ENCODE measurements around the gene FTH1. TPM values are rescaled to one million over a fixed set of nuclear protein-coding genes. Genes with fewer than 3 reads are reported as not detected.
A peak's percentile ranks its signal among the peaks of the same experiment; 100 is the strongest.

Gene FTH1
- total and polyA plus RNA-seq, 2 of the 4 experiments (the other 2 are of a cell fraction) = 344 to 2,516 TPM

GRCh38 chr11:61975638-61976419 lies 8.4 kb upstream of the FTH1 start:
- H3K4me3 ChIP-seq (ENCODE audit: insufficient read depth, low read depth, low read length) = no peak overlapping the region
- H2AFZ ChIP-seq (replicated peaks; ENCODE audit: low read length, poor library complexity) = no peak overlapping the region
- H3K23ac ChIP-seq (ENCODE audit: low read depth, low read length) = no peak overlapping the region
- H3K27me3 ChIP-seq (ENCODE audit: control insufficient read depth, insufficient read depth, low read length) = no peaks in the 10 kb centered on the region
- in situ Hi-C loops (cut with MboI; ENCODE audit: low sequenced_read_pairs) = no loop called here
- no peak overlapping the region for H2BK5ac ChIP-seq (ENCODE audit: low read depth, low read length, poor library complexity, severe bottlenecking)
- H3K27ac ChIP-seq (ENCODE audit: insufficient read depth, low read length) = no peak overlapping the region
- H3K14ac ChIP-seq (replicated peaks; ENCODE audit: low read depth, low read length) = no peak overlapping the region
- WGBS, 2 experiments (ENCODE audit: extremely low coverage in 2 of 2, insufficient read length in 1 of 2) = no CpG with 5 or more reads among the region's 15 CpGs
- no peak overlapping the region; the same call in 1 of the 2 replicates for H4K5ac ChIP-seq (ENCODE audit: low read depth, low read length)
- TF ChIP-seq POLR2A (IDR thresholded peaks at IDR 0.05; ENCODE audit: low read depth, low read length) = no peak
- TF ChIP-seq RFX5 (IDR thresholded peaks at IDR 0.05; ENCODE audit: low read depth, low read length) = no peak
- ChIA-PET CTCF (interaction anchor here (0.8 kb wide), 1 partner anchor 232 kb away, joined by 3 read pairs; no protein-coding TSS in a partner anchor), POLR2A (ENCODE audit: unreplicated experiment) (no interaction called here)
- H3K79me1 ChIP-seq (ENCODE audit: low read depth in 1 of 2, low read length in 2 of 2) = peaks cover 0 to 19% of the 10 kb centered on the region in 2 experiments; a peak in 2 of 4 replicates
- ATAC-seq (ENCODE audit: low read depth) (no peak), DNase-seq (no peak)
- peaks cover 29% of the 10 kb centered on the region for H3K4me1 ChIP-seq (ENCODE audit: control insufficient read depth, insufficient read depth, low read length)
- H3K9ac ChIP-seq (ENCODE audit: low read depth, low read length) = no peak overlapping the region
- dilution Hi-C loops (cut with HindIII; ENCODE audit: low sequenced_read_pairs, unreplicated experiment) = no loop called here
- intact Hi-C loops (cut with micrococcal nuclease) = no loop called here
- H2AK5ac ChIP-seq (ENCODE audit: low read depth, low read length) = peak overlapping the region; percentile 61; the same call in 1 of the 2 replicates
- H2AK9ac ChIP-seq (replicated peaks; ENCODE audit: low read depth, low read length, poor library complexity) = no peak overlapping the region
- H3K56ac ChIP-seq (ENCODE audit: extremely low read depth, insufficient read depth, low read length) = no peak overlapping the region
- no peaks in the 10 kb centered on the region for H4K20me1 ChIP-seq (ENCODE audit: insufficient read depth, low read length)
- no peaks in the 10 kb centered on the region for H3K9me3 ChIP-seq (ENCODE audit: control insufficient read depth, insufficient read depth, low read length)
- no peaks in the 10 kb centered on the region for H3K36me3 ChIP-seq (ENCODE audit: control insufficient read depth, insufficient read depth, low read length)
- no peak overlapping the region for H3K4me2 ChIP-seq (ENCODE audit: low read depth, low read length)
- no peak overlapping the region for H4K8ac ChIP-seq (ENCODE audit: low read depth in 2 of 2, low read length in 2 of 2)
- H3K4ac ChIP-seq (ENCODE audit: low read depth, low read length) = peak overlapping the region; percentile 36; the same call in 1 of the 2 replicates
- no peak overlapping the region for H2BK20ac ChIP-seq (ENCODE audit: low read depth, low read length)
- peak overlapping the region; percentile 30; the same call in 2 of the 3 replicates for H2BK15ac ChIP-seq (ENCODE audit: low read depth, low read length)
- peak overlapping the region; percentile 19; the same call in 1 of the 2 replicates for H4K91ac ChIP-seq (ENCODE audit: insufficient read depth, low read depth, low read length)
- no peak overlapping the region for H3K18ac ChIP-seq (ENCODE audit: low read depth, low read length)
- no peak overlapping the region for H2BK120ac ChIP-seq (ENCODE audit: low read depth, low read length)
- no TSS peak for BruUV-seq (replicated peaks)
- H3K9me1 ChIP-seq (ENCODE audit: insufficient read depth, low read length) = peaks cover 23% of the 10 kb centered on the region

All from IMR-90 (cell line).